Activated CD4-positive, alpha-beta T cell treated with anti-CD3 and anti-CD28 coated beads, Interleukin-2, Interleukin-4, amounts not matched to agents 100 ng/mL and 50 ng/mL, durations not matched to agents 16 hours and 8 hours (primary cell): ENCODE measurements around the gene EEFSEC.

ENCODE experiments used
- DNase-seq: peaks from one replicate; pipeline ENCODE4 v3.0.0-alpha.2; 2020; ENCODE audit warnings: low spot score

Gene EEFSEC

DNA sequence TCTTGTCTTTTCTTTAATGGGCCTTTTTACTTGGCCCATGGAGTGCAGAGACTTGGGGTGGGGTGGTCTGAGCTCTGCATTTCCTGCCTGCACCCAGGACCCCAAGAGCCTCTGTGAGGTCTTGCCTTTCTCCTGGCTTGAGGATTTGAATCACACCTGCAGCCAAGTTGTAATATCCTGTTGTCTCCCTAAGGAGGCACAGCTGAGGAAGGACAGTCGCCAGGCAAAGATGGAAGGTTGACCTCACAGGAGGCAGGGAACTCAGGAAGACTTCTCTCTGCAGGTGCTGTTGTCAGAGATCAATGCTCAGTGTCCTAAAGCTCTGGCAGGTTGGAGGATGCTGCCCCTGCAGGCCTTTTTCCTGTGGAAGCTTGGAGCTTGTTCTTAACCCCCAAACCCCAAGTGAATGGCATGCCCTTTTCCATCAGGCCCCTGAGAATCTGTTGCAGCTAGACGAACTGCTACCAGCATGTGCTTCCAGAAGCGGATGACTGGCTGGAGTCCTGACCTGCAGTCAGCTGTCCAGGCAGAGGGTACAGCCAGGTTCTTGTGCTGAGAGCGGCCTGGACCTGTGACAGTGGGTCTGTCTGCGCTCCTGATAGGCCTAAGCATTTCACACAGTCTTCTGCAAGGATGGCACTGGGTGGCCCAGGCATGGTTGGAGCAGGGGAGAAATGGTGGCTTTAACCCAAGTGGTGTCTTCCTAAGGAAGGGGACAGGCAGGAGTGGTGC is 120.0 kb downstream of the EEFSEC start:
- no peak for DNase-seq

- DNase-seq = no peak
These were observed 120.7 kb downstream of the EEFSEC start for GRCh38 chr3:128273841-128274573.

DNA sequence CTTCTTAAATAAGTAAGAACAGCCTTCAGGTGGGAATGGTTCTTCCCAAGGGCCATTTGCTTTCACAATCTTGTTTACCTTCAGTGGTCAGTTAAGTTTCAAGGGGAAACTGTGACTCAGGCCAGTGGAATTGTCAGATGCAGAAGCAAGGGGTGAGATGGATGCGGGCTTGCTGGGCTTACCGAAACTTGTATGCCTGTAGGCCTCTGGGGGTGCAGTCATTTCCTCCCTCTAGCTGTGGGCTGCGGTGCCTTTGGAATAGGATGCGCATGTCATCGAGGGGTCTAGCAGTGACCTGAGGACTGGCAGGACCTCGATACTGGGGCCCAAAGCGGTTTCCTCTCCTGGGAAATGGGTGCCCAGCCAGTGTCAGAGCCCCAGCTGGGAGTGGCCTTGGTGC is 121.6 kb downstream of the EEFSEC start:
- DNase-seq = no peak

DNA sequence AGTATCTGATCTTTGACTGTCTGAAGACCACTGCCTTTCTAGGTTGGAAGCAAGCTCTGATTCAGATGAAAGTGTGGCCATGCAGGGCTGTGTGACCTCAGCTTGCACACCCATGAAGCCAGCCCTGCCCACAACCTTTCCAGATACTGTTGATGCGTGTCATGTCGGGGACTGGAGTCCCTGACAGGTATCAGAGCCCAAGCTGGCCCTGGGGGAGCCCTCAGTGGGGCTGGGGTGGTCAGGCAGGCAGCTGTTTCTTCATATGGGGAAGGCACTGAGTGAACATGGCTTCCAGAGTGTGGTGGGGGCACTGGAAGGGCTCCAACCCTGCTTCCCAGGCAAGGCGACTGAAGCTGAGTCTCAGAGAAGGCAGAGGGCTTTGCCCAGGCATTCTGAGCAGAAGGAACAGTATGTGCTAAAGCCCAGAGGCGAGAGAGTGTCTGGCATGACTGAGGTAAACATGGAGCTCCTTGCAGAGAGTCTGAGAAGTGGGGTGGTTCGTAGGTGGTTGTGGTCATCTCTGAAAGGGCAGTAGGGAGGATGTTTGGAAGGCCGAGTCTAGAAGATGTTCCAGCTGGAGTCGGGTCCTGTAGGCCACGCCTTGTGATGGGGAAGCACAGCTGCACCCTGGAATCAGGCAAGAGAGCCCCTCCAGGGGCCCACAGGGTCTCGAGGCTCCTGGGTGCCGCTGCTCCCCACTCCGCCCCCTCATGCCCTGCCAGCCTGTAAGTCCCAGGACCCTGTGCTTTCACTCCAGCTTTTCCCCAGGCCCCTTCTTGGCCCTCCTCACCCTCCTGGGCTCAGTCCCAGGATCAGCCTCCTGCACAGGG is 122.2 kb downstream of the EEFSEC start:
- DNase-seq = no peak

DNA sequence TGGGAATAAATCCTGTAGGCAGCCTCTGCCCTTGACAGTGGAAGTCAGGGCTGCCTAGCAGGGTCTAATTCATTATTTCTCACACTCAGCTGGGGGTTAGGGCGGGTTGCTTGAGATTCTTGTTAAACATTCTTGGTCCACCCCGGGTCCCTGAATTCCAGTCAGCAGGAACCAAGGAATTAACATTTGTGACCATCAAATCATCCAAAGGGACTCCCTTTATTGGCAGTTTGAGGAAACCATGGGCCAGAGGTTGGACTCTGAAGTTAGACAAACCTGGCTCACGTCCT is 122.8 kb downstream of the EEFSEC start:
- DNase-seq = no peak

GRCh38 chr3:128276577-128277183 is 123.4 kb downstream of the EEFSEC start:
- no peak for DNase-seq

DNA sequence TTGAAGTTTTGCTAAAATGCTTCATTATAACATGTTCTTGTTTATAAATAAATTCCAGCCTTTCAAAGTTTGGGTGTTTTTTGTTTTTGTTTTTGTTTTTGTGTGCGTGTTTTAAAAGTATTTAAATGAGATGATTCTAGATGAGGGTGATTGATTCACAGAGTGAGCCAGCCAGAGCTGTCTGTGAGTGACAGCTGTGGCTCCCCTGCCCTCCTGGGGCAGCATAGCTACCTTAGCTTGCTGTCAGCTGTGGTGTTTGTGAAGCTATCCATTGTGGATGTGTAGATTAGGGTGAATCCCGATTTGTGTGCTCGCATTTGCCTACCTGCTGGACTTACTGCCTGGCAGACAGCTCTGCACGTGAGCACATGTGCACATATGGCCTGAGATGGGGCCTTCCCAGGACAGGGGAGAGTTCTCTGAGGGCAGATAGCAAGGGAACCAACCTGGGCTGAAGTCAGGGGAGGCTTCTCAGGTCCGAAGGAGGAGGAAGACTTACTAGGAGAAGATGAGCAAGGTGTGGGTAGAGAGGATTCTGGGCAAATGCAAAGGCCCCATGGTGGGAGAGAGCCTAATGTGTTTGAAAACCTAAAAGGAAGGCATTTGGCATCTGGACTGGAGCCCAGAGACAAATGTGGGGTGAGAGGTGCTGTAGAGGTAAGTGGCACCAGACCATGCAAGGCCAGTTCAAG is 124.2 kb downstream of the EEFSEC start:
- no peak for DNase-seq

DNA sequence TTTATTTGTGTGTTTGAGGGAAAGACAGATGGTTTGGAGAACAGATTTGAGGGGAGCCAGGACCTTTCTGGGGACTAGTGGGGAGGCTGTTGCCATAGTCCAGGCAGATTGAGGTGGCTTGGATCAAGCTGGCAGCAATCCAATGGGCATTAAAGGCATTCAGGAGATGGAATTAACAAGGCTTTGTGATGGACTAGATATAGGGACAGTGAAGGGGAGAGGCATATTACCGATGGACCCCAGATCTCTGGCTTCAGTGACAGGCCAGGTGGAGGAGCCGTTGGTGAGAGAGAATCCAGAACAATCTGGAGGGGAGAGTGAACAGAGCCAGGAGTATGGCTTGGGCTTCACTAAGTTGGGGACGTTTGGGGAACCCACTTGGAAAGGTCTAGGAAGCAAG is 124.8 kb downstream of the EEFSEC start:
- DNase-seq = no peak

GRCh38 chr3:128278761-128279600 is 125.7 kb downstream of the EEFSEC start:
- no peak for DNase-seq

DNA sequence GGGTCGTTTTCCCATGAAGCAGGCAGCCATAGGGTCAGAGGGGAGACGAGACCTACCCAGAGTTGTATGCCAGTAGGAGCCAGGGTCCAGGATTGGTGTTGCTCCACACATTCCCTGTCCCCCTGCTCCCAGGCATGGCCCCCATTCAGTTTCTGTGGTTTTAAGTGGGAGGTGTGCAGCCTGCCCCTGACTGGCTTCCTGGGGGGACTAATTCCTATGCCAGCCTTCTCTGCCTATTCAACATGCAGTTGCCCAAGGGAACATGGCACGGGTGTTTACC is 126.3 kb downstream of the EEFSEC start:
- no peak for DNase-seq

DNA sequence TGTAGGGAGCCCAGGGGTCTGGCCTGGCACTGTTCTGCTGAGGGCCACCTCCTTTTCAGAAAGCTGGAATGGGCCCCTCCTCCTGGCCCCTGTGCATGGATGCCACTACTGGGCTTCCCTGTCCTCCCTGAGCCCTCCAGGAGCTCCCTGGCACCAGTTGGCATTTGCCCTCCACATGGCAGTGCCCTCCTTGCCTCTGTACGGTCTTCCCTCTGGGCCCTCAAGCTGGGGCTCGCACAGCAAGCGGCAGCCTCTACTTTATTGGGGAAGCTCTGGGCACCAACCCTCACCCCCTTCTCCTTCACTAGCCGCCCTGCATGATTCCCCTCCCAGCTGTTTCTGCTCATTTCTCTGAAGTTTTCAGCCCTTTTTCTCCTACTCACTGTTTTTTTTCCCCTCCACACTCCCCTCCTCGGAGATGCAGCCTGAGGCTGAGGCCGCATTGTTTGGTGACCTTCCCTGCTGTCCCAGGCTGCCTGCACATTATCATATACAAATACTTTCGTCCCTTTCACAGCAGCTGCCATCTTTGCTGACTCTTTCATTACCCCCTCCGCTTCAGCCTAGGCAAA is 127.3 kb downstream of the EEFSEC start:
- no peak for DNase-seq

GRCh38 chr3:128281056-128281455 is 127.8 kb downstream of the EEFSEC start:
- no peak for DNase-seq

DNA sequence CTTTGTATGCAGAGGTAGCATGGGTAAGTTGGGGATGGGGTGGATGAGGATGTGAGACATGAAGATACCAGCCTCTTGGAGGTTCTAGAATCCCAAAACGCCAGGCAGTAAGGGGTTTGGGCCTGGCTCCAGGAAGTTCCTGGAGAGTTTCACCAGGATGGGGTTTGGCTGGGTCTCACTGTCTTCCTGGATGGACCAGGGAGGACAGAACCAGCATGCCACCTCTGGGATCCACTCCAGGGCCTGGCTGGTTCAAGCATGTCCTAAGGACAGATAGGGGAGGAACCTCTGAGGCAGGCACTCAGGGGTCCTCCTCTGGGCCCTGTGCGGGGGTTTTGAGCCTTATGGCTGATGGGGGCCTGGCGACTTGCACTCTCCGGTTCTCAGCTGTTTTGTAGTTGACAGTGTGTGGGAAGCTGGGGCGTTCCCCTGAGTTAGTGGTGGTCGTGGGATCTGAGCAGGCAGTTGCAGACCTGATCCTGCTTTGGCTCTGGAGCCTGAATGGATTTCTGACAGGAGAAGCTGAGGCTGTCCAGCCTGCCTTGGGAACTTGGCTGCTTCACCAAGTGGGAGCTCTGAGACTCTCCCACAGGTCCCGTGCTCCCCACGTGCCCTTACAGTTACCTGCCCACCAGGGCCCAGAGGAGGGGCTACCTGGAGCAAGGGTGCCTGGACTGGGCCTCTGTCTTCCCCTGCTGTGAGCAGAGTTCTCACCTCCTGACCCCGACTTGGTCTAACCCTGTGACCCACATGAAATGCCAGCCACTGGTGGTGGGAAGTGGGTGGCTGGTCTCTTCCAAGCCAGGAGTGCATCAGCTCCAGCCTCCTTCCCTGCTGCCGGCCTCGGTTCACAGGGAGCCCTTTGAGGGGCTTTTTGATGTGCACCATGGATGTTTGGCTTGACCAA is 128.4 kb downstream of the EEFSEC start:
- DNase-seq = no peak

DNA sequence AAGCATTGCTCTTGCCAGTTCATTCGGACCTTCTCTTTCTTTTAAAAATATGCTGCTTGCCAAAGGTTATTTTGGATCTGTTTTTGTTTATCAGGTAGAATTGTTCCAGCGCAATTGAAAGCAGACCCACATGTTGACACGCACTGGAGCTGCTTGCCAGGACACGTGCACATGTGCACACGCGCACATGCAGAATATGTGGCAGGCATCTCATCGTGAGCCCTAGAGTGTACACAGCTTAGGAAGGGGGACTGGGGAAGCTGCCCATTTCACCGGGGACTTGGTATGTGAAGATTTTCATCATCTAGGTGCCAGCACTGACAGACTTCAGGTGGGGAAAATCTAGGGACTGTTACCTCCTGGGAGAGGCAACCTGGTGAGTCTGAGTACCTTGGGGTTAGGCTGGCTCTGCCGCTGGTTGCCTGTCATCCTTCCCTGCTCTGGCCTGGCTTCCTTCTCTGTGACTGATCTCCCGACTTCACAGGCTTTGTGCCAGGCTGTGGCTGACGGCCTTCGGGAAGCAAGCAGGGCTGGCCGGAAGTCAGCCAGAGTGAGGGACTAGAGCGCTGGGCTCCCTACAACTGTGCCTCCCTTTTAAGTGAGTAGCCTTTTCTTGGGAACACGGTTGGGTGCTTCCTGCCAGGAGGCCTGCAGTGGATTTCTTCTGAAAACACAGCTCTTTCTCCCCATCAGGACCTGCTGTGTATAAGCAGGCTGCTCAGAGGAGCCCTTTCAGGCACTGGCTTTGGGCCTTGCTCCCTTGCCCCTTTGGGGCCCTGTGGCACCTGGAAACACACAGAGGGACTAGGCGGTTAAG is 129.3 kb downstream of the EEFSEC start:
- no peak for DNase-seq

GRCh38 chr3:128283421-128283820 is 130.1 kb downstream of the EEFSEC start:
- no peak for DNase-seq

DNA sequence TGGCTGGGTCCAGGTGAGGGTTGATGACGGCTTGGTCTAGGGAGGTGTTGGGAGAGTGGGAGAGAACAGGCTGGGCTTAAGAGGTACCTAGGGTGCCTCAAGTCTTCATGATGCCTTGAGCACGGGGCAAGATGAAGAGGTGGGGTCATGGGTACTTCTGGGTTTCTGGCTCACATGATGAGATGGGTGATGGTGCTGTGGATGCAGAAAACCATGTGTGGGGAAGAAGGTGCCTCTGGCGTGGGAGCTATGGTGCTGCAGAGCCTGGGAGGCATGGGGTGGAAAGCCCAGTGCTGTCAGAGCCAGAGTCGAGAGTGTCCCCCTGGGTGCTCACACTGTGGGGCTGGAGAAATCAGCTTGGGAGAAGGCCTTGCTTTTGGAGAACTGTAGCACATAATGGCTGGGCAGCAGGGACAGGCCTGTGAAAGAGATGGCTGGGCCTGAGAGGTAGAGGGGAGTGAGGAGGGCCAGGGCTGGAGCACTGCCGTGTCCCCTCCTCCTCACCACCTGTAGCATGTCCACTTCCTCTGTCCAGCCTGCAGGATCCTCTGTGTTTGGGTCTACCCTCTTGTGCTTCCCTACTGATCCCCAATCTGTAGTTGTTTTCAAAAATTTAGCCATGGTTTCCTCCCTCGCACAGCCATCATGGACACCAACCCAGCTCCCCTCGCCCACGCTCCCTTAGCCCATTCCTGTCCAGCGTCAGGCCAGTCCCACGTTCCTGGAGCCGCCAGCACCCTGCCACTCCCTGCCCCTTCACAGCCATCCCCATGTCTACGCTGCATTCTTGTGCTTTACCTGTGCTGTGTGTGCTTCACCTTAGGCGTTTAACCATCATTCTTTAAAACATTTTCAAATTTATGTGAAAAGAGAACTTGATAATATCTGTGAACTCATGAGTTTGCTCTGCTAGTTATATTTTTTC is 132.0 kb downstream of the EEFSEC start:
- no peak for DNase-seq

DNA sequence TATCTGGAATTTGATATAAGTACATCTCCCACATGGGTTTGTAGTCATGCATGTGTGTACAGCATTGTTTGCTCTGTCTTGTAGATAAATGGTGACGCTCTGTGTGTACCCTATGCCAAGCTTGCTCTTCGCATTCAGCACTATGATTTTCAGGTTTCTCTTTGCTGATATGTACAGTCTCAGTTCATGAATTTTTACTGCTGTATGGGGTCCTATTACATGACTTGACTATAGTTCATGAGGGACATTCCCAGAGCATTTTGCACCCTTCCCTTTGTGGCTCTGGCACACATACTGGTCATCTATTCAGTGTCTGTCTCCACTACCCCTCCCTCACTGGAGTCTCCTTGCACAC is 132.7 kb downstream of the EEFSEC start:
- no peak for DNase-seq

DNA sequence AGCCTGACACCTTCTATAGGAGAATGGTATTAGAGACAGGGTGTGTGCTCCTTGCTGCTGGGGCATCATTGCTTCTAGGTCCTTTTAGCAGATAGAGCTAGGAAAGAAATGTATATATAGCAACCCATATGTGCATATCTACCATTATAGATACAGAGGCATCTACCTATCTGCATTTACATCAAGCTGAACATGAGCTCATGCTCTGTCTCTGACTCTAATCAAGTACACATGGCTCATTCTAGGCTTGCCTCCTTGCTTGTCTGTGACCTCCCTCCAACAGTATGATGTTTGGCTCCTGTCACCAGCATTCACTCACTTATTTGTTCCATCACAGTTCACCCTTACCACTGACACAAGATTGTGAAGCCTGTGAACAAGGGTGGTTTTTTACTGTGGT is 133.4 kb downstream of the EEFSEC start:
- no peak for DNase-seq
